ENCODE measurements around the gene CHAMP1.
"Not testable (repeated sequence)": the region's sequence is repeated elsewhere in the genome, so short reads cannot be mapped to it uniquely, and the experiment has no call there.

Gene CHAMP1

GRCh38 chr13:114341003-114341777 lies 26.9 kb downstream of the CHAMP1 start:
- no peak for TF ChIP-seq POLR2A (IDR thresholded peaks at IDR 0.05; ENCODE audit: low read depth, low read length)
- no peak for TF ChIP-seq TAF1 (IDR thresholded peaks at IDR 0.05; ENCODE audit: borderline replicate concordance, low read depth, low read length)
- no peak for TF ChIP-seq POLR2AphosphoS5 (IDR thresholded peaks at IDR 0.05; ENCODE audit: low read depth, low read length)
- FAIRE-seq (no peak), DNase-seq (ENCODE audit: insufficient read length) (no peak)

GRCh38 chr13:114347256-114347655 lies 33.0 kb downstream of the CHAMP1 start:
- FAIRE-seq; DNase-seq (ENCODE audit: insufficient read length): not testable (repeated sequence)

- FAIRE-seq = not testable (repeated sequence)
Observed at GRCh38 chr13:114352763-114353162, 38.5 kb downstream of the CHAMP1 start.

GRCh38 chr13:114353382-114353781 lies 39.1 kb downstream of the CHAMP1 start:
- DNase-seq (ENCODE audit: insufficient read length); FAIRE-seq: not testable (repeated sequence)

More at GRCh38 chr13:114352763-114353162, 38.5 kb downstream of the CHAMP1 start:
- DNase-seq (ENCODE audit: insufficient read length) = not testable (repeated sequence)

All from GM12892 (cell line).